Activated effector memory CD4-positive, alpha-beta T cell treated with Interleukin-2 at 50 U/mL for 16 hours (primary cell): ENCODE data around the gene TREML1.
A peak's percentile ranks its signal among the peaks of the same experiment; 100 is the strongest.
"Not testable (repeated sequence)": the region's sequence is repeated elsewhere in the genome, so short reads cannot be mapped to it uniquely, and the experiment has no call there.

Experiments
- DNase-seq: peaks from one replicate; pipeline ENCODE4 v3.0.0-alpha.2; 2020

The TREML1 gene, protein sequence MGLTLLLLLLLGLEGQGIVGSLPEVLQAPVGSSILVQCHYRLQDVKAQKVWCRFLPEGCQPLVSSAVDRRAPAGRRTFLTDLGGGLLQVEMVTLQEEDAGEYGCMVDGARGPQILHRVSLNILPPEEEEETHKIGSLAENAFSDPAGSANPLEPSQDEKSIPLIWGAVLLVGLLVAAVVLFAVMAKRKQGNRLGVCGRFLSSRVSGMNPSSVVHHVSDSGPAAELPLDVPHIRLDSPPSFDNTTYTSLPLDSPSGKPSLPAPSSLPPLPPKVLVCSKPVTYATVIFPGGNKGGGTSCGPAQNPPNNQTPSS

DNA sequence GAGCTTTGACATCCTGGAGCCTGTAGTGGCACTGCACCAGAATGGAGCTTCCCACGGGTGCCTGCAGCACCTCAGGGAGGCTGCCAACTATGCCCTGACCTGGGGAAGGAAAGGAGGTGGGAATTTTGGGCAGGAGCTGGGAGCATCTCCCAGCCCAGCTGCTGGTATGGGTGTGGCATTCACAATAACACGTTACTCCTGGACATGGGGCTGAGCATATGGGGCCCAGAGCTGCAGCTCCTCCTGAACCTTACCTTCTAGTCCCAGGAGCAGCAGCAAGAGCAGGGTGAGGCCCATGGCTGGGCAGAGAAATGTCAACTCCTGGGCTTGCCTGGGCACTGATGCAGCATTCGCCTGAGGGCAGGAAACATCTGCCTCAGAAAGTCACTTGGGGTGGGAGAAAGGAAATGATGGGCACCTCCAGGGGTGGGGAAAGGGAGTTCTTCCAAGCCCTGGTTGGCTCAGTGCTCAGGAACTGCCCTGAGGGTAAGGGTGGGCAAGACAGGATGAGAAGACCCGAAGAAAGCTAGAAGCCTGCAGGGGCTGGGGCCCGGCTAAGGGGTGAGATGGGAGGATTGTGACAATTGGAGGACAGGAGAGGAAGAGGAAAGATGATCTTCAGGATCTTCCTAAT is at the start of gene TREML1:
TSS of gene TREML1 (minus strand) at position 356 of the 634 bp plus-strand sequence. CDS start at position 297, 59 bp downstream.
- DNase-seq = no peak

DNA sequence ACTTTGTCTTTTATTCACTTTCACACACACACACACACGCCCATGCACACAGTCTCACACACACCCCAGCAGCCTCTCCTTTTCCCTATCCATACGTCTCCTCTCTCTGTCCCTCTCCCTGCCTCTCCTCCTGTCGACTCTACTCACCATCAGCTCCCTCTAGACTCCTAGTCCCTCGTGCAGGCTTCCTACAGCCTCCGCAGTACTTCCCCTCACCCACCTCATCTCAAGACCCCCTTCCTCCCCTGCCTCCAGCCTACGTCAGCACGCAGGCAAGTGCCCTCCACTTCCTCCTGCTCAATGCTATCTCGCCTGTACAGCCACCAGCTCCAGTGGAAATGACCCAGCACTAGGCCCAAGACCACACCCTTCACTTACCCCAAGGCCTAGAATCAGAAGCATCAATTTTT is 47.6 kb upstream of the TREML1 start:
- no peak for DNase-seq

DNA sequence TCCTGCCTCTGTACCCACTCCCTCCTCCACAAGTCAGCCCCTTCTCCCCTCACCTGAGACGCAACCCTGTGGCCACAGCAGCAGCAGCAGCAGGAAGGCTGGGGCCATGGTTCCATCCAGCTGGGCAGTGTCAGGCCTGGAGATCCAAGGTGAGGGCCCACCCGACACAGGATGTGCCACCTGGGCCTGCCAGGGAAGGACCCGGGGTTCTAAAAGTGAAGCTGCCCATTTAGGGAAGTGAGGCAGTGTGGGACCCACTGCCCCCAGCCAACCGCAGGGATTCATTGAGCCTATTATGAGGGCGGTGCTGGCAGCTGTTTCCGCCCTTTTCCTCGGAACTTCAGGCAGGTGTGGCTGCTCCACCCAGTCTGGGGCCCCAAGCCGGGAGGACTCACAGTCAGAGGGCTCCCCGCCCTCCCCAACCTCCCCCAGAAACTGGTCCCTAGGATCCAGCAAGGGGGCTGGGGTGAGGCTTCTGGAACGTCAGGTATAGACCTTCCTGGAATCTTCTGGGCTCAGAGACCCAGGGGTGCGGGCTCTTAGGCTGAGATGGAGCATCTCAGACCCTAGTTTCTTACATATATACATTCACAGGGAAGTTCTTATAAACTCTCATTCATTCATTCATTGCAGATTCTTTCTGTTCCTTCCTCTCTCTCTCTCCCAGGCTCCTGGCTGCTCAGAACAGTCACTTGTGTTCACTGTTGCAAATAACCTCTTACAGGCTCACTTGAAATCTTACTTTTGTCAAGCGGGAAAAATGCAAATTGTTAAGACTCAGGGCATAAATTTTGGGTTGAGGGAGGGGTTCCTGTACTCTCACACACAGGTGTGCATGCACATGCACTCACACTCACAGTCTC is 47.0 kb upstream of the TREML1 start, which contains the start of gene TREML2:
TSS of gene TREML2 (minus strand) at position 249 of the 863 bp plus-strand sequence. CDS start at position 108, 141 bp downstream.
- peak; percentile 35 for DNase-seq

DNA sequence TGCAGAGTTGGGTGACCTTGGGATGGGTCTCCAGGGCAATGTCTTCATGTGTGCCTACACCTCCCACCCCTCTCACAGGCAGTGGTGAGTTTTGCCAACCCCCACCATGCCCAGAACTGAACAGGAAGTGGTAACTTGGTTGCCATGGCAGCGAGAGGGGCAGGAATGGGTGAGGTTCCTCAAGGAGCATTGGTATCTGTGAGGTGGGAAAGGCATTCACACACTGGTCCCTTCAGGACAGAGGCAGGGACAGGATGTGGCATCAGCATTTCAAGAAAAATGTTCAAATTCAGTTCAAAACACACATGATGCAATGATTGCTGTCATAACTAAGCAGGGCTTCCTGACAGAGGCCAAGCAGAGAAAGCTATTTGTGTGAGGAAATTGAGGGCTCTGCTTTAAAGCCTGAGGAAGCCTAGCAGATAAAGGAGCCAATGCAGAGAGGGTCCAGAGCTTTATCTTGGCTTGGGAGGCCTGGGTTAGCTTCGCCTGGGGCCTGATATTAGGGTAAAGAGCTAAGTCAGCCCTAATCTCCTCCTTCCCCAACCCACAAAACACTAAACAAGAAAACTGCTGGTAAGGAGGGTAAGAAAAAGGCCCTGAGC is 46.3 kb upstream of the TREML1 start:
- DNase-seq = peak; percentile 51

DNA sequence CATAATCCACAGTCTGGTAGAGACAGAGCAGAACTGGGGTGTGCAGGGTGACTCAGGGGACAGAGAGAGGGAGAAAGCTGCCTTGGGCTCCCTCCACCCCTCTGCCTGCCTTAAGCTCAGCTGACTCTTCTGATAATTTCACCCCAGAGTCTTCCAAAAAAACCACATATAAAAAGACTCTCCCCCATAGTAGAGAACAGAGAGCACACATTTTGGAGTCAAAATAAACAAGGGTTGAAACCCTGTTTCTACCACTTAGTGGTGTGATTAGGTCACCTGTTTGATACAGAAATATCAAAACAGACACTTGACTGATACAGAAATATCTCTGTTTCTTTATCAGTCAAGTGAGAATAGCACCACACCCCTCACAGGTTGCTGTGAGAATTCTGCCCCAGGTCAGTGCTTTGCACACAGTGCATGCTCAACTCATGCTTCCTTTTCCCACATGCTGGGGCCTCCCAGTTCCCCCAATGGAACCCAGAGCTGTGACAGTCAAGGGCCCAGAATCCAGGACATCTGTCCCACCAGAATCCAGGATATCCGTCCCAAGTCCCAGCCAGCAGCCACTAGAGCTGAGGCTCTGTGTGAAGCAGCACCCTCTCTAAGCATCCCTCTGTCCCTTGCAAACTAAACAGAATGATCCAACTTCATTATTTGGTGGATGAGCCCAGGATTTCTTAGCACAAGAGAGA is 45.6 kb upstream of the TREML1 start:
- DNase-seq = peak; percentile 12

DNA sequence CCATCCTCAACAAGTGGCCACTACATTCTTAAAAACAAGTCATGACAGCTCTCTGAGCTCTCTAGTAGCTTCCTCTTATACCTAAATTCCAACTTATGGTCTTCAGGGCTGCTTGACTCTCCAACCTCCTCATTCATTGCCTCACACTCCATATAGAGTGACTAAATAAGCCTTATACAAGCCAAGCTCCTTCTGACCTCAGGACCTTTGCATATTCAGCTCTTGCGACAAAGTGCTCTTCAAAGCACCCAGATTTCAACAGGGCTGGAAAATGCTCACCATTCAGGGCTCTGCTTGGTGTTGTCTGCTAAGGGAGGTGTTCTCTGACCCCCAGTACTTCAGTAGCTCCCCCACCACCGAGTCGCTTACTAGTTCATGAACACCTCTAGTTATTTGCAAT is 43.1 kb upstream of the TREML1 start:
- no peak for DNase-seq

DNA sequence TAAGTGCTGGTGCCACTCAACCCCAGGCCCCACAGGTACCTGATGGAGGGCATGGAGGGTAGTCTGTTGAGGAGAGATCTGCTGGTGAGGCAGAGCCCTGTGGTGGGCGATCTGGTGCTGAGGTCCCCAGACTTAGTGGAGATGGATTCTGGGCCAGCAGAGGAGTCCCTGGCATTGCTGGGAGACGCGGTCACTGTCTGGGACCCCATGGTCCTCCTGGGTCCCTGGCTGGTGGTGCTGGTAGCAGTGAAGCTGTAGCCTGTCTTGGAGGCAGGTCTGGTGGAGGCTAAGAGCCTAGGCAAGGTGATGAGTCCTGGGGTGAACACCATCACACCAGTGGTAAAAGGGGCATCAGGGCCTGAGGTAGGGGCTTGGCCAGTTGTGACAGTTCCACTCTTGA is 40.2 kb upstream of the TREML1 start:
- no peak for DNase-seq

DNA sequence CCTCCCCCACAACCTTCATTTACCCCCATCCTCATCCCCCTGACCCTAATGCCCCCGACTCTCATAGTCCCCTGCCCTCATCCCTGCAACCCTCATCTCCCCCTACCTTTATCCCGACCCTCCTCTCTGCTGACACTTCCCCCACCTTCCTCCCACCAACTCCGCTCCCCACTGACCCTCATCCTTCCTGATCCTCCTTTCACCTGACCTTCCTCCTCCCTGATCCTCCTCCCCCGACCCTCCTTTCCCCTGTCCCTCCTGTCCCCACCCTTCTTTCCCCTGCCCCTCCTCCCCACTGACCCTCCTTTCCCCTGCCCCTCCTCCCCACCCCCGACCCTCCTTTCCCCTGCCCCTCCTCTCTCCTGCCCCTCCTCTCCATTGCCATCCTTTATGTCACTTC is 39.7 kb upstream of the TREML1 start:
- DNase-seq = no peak

DNA sequence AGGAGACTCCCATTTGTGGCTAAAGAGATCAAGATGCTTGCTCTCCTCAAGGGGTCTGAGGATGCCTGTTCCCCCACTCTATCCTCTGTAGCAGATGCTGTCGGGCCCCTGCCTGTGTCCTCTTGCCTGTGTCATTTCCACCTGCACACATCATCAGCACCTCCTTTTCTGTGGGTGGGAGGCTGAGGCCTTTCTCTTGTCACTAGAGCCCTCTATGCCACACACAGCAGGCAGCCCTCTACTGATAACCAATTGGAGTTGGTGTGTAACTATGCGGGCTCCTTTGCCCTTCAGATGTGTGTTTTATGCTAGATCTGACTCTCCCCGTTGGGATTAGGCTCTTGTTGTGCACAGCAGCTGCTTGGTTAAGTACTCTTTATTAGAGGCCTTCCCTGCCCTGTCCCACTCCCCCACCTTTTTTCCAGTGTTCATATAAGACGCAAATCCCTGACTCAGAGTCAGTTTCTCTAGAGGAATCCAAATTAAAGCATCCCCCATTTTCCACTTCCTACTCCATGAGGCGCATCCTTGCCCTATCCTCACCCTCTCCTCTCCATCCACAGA is 39.1 kb upstream of the TREML1 start:
- DNase-seq = no peak

DNA sequence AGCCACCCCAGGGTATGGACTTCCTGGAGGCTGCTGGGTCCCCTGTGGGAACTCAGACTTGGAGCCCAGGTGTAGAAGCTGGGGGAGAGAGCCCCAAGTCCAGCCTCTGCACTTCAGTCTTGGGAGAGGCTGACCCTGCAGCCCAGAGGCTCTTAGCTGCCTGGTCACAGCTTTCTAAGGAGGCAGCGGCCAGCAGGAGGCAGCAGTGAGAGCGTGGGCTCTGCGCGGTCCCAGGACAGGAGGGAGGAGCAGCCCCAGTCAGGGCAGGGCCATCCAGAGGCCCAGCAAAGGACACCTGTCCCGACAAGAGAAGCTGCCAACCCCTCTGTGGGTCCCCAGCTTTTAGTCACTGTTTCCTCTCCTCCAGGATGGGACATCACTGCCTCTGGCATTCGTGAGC is 37.4 kb upstream of the TREML1 start:
- DNase-seq = no peak

DNA sequence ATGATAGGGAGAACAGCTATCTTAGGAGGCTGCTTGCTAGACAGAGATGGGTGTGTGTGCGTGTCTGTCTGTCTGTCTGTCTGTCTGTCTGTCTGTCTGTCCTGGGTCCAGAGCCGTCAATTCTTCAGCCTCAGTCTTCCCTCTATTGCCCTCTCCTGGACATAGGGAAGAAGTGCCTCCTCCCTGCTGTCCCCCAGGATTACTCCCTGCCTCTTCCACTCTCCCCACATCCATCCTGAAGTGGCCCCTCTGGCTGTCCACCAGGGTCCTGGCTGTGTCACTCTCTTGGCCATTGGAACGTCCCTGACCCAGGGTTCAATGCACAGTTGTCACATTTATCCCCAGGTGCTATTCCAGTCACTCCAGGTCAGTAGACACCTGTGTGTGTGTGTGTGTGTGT is 36.6 kb upstream of the TREML1 start:
- DNase-seq = no peak

DNA sequence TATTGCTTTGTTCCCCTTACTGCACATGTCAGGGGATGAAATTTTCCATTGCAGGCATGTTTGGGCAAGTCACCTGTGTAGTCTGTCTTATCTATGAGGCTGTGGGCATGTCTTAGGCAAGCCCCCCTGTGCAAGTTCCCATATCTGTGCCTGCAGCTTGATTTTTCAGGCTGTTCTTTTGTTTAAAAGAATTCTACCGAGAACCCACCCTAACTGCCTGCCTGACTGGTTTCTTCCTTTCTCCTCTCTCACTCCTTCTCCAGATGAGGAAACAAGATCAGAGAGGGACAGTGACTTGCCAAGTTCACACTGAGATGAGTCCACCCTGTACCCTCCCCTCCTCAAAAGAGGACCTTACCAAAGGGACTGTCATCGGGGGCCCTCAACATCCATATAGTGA is 35.8 kb upstream of the TREML1 start:
- no peak for DNase-seq

DNA sequence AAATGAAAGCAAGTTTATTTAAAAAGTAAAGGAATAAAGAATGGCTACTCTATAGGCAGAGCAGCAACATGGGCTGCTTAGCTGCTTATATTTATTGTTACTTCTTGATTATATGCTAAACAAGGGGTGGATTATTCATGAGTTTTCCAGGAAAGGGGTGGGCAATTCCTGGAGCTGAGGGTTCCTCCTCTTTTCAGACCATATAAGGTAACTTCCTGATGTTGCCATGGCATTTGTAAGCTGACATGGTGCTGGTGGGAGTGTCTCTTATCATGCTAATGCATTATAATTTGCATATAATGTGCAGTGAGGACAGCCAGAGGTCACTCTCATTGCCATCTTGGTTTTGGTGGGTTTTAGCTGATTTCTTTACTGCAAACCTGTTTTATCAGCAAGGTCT is 34.9 kb upstream of the TREML1 start:
- not testable (repeated sequence) for DNase-seq

DNA sequence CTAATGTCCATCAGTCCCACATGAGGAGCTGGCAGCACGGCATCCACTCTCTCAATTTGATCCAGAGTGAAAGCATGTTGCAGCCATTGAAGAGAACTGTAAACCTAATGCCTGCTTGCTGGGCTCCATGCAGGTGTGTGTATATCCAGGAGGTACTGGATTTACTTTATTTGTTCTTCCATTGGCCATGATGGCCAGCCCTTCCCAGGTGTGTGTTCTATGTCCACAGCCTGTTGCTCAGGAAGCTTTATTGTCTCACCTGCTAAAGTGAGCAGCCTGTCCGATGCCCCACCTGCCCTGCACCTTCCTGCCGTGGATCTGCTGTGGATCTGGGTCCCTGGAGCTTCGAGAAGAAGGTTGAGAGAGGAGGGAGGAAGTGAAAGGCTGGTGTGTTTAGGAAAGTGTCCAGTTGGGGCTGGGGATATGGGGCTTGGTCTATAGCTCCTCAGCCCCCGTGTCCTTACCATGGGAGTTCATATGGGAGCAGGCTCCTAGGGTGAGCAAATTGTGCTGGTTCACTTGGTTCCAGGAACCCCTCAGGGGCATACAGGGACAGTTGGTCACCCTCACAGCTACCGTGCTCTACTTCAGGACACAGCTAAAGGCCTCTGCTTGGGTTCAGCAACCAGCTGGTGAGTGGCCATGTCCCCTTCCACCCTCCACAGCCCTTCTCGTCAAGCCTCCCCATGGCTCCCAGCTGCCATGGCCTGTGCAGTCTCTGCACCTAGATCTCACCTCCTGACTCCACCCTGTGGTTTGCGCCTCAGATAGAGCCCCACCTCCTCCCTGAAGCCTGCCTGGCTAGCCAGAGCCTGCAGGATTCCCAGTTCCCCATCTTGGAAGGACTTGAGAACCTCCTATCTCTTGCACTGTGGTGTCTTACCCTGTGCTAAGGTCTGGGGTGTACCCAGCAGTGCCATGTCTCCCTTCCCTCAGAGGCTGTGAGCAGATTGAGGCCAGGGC is 34.1 kb upstream of the TREML1 start:
- DNase-seq = no peak

DNA sequence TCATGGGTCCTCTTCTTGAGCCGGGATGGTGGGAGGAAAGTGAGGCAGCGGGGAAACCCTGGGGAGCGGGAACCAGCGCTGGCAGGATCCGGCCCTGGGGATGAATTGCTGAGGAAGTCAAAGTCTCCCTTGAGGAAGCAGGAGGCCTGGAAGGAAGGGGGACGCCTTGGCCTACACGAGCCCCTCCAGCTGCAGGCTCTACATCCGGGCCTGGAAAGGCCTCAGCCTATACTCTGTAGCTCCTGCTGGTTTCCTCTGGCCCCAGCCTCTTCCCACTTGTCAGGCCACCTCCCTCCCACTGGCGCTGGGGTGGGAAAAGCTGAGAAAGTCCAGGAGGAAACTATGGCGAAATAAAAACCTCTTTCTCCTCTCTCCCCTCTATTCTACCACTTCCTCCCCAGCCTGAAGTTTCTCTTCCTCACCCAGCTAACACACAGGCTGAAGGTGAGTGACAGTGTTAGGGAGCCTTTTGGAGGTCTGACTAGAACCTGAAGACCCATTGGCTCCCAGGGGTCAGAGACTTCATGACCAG is 31.9 kb upstream of the TREML1 start:
- no peak for DNase-seq

DNA sequence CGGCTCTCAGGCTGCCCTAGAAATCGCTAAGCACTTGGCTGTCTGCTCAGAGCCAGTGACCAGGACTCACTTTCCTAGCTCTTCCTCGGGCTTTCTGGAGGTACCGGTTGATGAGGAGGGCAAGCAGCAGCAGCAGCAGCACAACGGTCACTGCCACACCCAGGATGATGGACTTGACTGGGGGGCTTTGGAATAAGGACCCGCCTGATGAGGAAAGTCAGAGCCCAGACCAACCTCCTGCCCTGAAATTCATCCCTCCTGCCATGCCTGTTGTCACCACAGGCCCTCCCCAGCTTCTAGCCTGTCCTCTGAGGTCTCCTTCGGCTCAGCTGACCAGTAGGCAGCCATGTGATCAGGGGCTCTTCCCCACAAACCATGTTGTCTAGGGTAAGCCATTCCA is 30.6 kb upstream of the TREML1 start:
- no peak for DNase-seq

DNA sequence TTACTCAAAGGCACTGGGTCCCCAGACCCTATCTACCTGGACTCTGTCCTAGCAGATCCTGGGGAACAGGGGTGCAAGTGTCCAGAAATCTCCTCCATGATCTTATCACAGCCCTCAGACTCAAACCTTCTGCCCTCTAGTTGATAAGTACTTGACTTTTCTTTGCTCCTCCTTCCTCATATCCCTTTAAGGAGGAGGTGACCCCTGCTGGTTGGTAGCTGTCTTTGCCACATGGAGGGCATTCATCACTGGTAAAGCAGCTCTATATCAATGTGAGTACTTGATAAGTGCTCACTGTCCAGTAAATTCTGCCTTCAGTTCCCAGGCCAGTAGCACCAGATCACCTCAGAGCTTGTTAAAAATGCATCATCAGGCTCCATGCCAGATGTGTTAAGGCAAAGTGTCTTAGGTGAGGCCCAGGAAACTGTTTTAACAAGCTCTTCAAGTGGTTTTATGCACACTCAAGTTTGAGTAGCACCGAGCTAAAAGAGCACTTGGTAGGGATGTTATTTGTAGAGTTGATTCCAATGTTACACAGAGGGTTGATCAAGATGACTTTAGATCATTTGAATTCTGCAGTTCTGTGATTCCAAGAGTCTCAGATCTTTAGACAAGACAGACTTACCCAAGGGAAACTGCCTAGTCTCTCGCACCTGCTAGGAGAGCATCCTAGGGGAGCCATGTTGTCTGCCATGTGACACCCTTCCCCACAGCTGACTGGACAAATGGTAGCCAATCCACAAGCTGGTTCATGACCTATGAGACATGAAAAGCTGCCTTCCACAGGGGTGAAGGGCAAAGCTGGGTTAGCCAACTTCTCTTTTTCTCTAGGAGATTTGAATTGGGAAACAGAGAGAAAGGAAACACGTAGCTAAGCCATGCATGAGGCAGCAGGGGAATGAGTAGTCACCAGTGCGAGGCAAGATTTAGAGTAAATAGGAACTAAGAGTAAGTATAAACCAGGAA is 28.2 kb upstream of the TREML1 start:
- DNase-seq = peak; percentile 33

DNA sequence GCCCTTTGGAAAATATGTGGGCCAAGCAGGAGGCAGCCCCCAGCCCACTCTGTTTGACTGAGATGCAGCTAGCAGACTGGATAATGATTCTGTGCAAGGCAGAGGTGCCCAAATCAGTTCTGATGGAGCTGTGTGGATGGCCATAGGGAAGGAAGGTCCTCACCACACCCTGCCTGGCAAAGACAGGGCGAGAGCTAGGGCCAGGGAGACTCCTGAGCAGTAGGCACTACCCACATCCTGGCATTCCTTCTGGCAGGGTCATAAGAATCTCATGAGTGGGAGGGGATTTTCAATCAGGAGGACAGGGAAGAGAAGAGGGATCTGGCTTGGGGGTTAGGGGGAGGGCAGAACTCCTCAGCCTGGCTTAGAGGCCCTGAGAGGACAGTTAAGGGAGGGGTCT is 27.4 kb upstream of the TREML1 start:
- no peak for DNase-seq

DNA sequence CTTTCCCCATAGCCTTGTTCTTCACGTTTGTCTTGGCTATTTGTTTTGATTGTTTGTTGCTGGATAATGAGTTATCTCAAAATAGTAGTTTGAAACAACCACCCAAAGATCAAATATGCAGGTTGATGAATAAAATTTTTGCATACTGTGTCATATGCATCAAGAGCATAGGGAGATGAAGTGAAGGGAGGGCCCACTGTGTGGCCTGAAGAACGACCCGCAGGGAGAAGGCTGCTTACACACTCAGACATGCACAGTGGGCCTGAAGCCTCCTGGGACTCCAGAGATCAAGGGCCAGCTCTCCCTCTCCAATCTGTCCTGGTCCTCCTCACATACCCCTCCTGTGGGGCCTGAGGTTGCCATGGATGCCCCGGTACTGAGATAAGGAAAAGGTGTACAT is 25.0 kb upstream of the TREML1 start:
- DNase-seq = no peak

DNA sequence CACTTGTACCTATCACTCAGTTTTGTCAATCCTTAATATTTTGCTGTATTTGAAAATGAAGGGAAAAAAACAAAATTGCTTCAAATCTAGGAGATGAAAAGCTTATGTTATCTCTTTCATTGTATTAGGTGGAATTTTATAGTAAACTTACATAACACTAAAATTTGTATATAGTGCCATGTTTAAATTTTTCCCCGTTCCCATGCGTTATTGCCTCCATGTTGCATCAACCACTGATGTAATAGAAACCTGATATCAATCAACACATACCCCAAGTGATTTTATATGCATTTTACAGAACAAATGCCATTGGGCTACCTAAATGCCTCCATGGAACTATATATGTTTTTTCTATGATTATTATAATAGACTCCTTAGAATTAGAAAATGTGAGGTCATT is 23.5 kb upstream of the TREML1 start:
- DNase-seq = no peak
